GM19328 (cell line): ENCODE measurements around the gene MCTP2.

Experiments
- ATAC-seq: cut with Tn5 transposase; IDR thresholded peaks from one replicate; pipeline ENCODE4 v1.9.1; 2021; ENCODE audit warnings: mild to moderate bottlenecking, moderate library complexity; ENCODE audit not compliant: unreplicated experiment

The MCTP2 gene

DNA sequence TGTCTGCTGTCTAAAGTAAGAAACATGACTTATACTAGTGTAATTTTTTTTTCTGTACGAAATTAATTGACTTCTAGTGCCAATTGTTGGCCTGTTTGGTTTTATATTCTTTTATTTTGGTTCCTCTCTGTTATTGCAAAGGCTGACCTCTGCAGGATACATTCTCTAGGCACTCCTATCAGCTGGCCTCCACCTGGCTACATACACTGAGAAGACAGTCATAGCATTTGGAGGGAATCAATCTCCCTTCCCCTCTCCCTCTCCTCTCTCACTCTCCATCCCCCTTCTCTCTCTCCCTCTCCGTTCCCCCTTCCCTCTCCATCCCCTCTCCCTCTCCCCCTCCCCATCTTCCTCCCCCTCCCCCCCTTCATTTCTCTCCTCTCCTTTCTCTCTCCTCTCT lies 116.7 kb downstream of the MCTP2 start:
- ATAC-seq = no peak

DNA sequence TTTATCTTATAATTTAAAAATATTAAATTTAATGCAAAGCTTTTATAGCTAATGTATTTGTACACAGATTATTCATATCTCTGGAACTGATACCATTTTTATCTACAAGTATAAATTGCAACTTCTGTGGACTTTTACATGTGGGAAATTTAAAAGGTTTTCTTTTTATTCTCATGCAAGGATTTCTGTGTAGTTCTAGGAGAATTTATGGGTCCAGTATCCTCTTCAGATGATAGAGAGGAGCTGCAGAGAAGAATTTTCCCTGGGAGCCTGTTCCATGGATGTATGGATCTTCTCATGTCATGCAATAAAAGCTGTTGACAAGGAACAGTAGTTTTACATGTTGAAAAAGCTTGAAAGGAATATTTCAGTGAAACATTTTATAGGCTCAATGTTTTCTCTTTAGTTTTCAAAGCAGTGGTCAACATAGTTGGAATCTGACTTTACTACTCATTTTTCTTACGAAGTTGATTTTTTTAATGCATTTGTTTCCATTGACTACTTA lies 119.7 kb downstream of the MCTP2 start:
- ATAC-seq = no peak

DNA sequence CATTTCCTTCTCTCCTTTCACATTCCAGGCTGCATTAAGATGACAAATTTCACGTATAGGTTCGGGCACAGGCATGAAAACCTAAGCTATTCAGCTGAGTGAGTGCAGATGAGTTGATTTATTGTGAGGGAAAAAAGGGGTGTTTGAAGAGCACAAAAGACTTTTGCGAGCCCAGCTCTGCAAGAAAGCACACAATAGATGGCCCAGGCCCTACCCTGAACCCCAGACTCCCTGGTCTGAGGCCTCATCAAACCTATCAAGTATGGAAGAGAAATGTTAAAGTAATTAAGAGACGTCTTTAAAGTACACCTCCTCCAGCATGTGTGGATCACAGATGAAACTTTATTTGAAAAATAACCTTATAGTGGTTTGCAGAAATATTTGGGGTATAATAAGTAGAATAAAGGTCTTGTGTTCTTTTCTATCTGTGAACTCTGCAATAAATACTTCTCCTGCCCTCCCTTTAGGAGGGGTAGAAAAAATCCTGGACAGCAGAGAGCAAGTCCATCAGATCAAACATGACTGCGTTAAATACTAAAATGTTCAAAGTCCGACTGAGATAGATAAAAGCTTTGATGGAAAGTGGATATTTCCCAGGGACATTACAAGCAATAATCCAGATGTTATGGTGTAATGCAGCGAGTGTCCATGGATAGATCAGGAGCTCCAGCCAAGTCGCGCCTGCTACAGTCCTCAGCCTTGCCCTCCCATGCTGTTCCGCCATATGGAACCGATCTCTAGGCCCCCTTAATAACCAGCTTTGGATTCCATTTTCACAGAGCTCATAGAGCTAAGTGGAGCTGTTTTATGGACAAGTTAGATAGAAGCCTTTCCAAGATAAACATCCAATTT lies 121.5 kb downstream of the MCTP2 start:
- ATAC-seq = no peak

DNA sequence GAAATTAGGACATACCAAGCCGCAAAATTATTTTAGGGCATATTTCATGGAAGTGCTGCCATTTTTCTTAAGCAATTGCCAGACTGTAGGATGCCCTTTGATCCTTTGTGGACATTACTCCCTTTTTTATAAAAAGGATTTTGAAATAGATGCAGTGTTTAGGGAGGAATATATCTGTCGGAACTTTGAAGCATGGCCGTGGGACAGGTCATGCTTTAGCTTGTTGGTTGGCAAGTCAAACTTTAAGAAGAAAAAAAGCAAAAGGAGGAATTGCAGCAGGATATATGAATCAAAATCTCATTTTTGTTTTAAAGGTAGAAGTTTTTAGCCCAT lies 122.1 kb downstream of the MCTP2 start:
- no peak for ATAC-seq

DNA sequence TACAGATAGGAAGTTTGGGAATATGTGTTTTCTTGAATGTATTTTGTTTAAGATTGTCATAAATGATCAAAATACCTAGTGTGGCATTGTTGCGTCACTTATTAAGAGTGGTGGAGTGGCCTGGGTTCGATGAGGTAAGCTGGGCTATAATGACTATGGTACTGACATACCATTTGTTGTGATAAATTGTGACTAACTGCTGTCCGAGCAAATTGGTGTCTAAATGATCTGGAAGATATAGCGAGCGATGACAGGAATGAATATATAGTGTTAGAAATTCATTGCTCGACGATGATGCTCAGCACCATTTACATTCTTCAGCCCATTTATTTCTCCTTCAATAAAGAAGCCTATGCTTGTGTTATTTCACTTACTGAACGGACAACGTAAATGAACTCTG lies 123.3 kb downstream of the MCTP2 start:
- ATAC-seq = no peak

DNA sequence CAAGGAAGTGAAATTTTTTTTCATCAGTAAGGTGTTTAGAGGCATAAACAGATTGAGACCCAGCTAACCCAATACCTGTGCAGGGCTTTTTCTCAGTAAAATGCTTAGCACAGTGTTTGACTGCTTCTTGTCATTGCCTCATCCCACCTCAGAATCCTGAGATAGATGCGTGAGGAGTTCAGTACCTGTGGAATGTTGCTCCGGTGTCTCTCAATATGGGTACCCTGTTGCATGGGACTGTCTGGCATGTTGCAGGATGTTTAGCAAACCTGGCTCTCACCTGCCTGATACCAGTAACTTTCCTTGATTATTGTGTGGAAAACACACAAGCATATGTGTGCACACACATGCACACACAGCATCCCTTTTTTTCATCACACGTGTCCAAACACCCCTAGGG lies 128.4 kb downstream of the MCTP2 start:
- ATAC-seq = no peak

DNA sequence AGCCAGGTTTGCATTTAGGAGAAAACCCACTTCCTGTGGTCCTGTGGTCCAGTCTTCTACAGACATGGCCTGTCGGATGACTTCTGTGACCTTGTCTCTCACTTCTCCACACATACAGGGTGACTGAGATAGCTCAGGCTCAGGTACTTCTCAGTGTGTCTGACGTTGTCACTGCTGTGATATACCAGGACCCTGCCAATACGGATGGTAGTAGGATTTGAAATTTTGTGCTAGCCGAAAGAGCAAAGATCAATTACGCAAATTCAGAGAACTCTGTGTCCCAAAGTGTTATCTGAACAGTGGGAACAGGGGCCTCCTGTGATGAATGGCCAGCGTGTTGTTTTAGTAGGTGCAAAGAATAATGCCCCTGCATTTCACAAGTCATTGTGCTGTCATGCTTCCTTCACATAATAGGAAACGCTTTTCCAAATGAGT lies 128.9 kb downstream of the MCTP2 start:
- no peak for ATAC-seq

DNA sequence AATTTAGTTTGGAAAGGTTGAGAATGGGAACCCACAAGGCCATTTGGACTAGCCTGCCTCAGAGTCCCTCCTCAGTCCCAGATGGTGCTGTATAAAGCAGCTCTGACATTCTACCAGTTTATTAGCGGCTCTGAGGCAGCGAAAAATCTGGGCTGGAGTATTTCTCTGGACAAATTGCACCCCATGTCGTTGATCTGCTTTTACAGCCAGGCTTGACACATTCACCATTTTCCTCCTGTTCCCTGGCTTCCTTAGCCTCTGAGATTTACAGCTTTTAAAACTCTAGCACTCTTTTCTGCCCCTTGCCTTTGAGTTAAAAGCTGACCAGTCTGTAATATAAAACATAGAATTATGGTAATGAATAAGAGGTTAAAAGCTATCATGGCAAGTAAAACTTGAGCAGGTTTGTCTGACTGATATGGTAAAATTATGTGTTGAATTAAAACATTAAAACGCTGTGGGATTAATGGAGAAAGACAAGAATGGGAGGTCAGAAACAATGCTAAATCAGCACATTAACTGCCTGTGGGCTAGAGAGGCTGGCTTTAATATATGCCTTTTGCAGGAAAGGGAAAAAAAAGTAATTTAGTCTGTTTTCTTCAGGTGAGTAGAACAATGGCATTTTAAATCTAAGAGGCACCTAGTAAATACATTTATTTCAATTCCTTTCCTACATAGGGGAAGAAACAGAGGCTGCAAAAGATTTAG lies 131.2 kb downstream of the MCTP2 start:
- ATAC-seq = no peak

DNA sequence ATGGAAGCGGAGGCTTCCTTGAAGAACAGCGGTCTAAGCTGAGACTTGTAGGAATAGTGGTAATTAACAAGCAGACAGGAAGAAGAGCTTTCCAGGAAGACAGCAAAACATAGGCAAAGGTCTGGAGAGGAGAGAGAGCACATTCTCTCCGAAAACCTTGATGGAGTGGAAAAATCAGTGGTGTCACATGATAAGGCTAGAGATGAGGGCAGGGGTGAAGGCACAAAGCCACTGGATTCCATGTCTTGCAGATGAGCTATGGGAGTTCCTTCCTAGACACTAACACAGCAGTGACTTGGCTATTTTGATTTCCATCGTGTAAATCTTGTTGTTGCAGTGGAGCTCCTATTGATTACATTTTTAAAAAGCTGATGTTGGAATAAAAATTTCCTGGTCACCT lies 132.0 kb downstream of the MCTP2 start:
- no peak for ATAC-seq

DNA sequence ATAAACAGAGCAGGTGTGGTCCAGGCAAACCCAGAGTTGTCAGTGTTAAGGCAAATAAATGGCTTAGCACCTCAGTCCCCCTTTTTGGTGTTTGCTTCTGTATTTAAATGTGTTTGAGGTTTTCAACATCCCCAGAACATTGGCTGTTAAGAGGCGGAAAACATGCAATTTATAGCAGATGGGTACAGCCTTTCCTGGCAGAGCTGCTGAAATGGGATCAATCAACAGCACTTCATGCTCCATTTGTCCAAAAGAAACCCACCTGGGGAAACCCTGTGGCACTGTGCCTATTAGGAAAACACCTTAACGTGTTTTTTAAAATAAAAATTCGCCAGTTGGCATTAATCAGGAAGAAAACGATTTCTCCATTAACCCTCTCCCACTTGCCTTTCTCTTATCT lies 135.4 kb downstream of the MCTP2 start:
- no peak for ATAC-seq

DNA sequence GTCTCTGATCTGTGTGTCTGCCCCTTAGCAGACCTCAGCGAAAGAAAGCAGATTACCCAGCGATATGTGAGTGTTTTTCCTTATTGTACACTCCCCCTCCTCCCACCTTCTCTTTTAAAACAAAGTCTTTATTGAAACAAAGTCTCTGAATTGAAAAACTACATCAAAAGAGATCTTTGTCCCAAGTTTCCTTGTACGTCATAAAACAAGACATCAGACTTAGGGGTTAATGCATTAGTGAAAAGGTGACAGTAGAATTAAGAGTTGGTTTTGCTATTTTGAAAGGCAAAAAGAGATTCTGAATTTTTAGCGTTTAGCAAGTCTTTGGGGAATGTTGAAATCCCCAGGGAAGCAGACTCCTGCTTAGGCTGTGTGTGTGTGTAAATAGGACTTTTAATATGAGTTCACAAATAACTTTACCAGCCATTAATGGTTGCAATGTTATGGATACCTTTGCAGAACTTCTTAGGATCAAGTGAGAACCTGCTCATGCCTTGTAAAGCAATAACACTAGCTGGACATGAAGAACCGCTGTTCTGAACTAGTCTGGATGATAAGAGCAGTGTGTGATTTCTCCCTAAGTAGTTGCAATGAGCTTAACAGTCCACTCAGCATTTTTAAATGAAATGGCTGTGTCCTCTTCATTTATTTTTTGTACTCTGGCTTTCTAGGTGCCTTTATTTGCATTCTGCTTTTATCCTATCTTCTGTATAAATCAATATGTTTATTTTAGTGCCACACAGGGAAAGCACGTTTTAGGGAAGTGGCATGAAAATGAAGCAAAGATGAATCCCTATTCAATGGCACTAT lies 136.6 kb downstream of the MCTP2 start:
- ATAC-seq = no peak

DNA sequence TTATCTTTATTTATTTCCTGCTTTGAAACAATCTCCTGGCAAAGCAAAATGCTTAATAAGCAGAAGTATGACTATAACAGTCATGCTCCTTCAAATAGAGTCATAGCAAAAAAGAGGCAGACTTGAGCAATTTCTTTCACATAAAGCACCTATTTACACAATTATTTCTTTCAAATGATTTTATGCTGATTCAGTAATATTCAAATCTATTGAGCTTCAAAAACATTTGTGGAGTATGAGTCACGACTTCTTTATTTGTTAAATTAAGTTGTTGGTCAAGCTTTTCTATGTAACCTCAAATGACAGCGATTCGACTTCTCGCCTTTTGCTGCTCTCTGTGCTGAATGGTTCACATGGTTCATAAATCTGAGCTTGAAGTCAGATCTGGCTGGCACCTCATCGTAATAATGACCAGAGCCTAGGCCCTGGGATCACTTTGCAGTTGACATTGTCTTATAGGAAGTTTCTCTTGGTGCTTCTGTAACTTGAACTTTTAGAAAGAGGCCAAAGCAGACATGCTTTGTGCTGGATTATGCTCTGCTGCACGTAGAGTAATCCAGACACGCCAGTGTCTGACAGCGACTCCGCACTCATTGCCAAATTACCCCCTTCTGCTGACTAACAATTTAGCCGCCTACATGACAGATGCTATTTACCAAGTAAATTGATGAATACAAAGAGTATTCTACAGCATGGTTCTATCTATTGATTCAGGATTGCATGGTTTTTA lies 139.0 kb downstream of the MCTP2 start:
- no peak for ATAC-seq

DNA sequence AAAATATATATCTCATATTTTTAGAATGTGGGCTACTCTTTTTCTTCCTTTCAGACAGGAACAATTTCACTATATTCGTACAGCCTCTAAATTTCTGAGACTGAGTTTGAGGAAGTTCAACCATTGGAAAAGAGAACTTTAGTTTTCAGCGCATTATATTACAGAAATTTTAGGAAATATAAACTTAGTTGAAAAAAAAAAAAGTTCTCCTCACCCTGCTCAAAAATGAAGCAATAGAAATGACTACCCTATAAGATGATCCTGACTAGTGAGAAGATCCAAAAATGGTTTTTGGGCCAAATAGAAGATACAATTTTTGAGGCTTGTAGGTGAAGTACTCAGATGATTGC lies 139.6 kb downstream of the MCTP2 start:
- no peak for ATAC-seq

DNA sequence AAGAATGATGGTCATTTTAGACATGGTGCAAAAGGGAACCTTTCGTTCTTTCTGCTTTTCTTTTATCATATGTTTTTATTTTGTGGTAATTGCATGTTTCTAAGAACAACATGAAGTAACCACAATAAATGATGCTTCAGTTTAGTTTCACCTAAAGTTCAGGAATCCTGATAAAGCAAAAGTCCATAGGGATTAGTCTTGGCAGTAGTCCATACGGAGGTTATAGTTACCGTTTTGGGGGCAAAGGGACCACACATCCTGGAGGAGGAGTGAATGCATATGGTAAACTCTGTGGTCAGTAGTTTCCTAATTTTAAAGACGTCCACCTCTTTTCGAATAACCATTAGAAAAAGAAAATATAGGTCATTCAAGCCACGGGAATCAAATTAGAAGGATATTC lies 141.5 kb downstream of the MCTP2 start:
- no peak for ATAC-seq

DNA sequence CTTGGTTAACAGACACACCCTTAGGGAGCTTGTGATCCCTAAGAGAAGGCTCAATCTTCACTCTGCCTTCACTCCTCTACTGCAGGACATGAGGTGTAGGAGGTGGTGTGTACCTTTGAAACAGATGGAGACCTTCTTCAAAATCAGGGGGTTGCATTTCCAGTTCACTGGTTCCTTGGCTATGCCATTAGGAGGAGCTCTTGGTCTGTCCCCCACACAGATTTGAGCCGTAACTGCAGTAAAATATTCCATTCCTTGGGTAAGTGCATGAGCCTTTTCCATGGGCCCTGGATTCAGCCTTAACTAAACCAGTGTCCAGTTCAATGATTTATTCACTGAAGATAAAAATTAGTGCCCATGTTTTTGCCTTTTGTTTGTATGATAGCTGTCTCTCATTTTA lies 144.6 kb downstream of the MCTP2 start:
- no peak for ATAC-seq

DNA sequence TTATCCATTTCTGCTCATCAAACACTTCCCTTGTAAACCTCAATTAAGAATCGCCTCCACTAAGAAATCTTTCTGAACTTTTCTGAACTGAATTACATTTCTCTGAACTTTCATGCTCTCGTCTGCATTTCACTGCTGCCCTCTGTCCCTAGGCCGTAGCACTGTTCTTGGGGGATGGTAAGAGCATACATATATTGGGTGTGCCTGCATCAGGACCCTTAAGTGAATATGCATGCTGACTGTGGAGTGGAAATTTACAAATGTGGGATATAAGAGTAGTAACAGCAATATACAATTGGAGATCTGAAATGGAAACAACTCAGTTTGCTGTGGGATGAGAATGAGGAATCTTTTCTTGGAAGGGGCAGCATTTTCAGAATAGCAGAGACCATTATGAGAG lies 148.6 kb downstream of the MCTP2 start:
- ATAC-seq = no peak

DNA sequence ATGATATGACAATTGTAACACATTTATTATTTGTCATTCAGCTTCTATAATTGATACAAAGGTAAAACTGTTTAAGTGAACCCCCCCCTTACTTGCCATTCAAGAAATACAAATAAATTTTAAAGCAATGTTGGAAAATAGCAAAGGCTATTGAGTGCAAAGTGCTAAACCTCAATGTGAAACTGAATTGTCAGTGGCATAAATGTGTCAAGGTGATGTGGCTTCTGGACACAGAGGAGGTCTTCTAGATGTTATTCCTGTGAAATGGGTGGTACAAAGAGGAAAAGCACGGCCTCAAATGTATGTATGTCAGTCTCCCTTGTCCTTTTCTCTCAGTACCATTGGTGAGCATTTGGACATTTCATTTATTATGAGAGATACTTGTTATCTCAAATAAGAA lies 149.4 kb downstream of the MCTP2 start:
- no peak for ATAC-seq

DNA sequence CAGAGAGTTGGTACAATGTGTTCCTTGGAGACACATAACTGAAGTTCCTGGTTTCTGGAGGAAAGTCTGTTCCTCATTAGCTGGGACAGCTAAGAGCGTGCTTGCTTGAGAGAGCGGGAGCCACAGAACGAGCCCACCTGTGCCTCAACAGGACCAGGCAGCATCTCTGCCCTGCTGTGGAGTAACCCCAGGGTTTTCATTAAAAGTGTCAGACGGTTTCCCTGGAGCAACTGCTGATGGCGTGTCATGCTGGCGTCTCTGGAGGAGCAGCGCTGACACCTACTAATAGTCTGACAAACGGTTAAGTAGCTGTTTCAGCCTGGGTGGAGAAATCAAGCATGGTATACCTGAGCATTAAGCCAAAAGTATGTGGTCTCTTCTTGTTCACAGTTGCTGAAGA lies 150.0 kb downstream of the MCTP2 start:
- ATAC-seq = no peak

DNA sequence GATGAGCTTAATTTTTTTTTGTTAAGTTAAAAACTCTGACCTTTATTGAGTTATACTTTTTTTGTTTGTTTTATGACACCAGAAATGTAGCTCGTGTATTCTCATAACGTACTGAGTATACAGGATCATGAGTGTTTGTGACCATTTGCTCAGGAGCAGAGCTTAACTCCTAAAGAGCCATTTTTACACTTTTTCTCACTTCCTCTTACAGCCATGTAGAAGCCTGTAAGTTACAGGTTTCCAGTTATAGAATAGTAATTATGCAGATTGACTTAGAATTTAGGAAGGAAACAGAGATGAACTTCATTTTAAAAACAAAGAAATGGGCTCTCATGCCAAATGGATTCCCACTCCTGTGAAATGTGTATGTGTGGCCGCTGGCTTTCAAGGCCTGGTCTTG lies 151.7 kb downstream of the MCTP2 start:
- no peak for ATAC-seq

DNA sequence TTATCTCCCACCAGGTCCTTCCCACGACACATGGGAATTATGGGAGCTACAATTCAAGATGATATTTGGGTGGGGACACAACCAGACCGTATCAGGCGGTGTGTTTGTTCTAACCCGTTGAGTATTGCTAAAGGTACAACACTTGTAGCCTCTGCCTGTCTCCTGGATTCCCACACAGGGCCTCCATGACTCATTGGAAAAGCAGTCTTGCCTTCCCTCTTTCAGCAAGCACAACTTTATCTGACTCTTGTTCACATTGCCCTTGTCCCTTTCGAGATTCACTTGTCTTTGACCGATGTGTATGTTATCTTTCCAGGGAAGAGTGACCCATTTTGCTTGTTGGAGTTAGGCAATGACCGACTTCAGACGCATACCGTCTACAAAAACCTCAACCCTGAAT lies 152.3 kb downstream of the MCTP2 start:
- ATAC-seq = no peak

DNA sequence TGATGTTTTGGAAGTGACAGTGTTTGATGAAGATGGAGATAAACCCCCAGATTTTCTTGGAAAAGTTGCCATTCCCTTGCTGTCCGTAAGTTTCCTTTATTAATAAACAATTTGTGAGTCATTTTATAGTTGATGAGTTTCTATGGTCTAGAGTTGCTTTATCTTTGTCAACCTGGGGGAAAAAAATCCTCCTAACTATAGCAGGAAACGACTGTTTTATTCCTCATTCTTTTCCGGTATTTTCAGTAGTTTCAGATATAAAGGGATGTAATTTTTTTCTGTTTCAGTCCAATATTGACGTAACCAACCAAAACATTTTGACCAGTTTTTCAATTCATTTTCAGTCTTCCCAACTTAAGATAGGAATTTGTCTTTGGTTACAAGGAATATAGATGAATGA lies 154.1 kb downstream of the MCTP2 start:
- ATAC-seq = no peak
